Measurements from ENCODE around the gene THSD4.

Gene THSD4

GRCh38 chr15:71575474-71576045, 460.3 kb downstream of the THSD4 start:
- no peak for DNase-seq
- H3K27me3 Mint-ChIP-seq = peaks cover 6% of the 10 kb centered on the region
- H3K27ac Mint-ChIP-seq = no peak overlapping the region
- no peak overlapping the region for H3K4me3 Mint-ChIP-seq
- no peaks in the 10 kb centered on the region for H3K9me3 Mint-ChIP-seq
- H3K36me3 Mint-ChIP-seq (ENCODE audit: low read depth) = no peaks in the 10 kb centered on the region
- no peaks in the 10 kb centered on the region for H3K4me1 Mint-ChIP-seq
- ATAC-seq = no peak

- no peak for ATAC-seq
- no peak overlapping the region for H3K4me3 Mint-ChIP-seq
Observed at GRCh38 chr15:71577071-71577470, 461.8 kb downstream of the THSD4 start.

GRCh38 chr15:71581398-71581930, 466.2 kb downstream of the THSD4 start:
- Mint-ChIP-seq H3K4me1 (no peaks in the 10 kb centered on the region), H3K4me3 (no peak overlapping the region), H3K27me3 (peaks cover 9% of the 10 kb centered on the region), H3K9me3 (peaks cover 16% of the 10 kb centered on the region), H3K36me3 (ENCODE audit: low read depth) (peaks cover 2% of the 10 kb centered on the region), H3K27ac (no peak overlapping the region)
- DNase-seq (no peak), ATAC-seq (no peak)

More at GRCh38 chr15:71577071-71577470, 461.8 kb downstream of the THSD4 start:
- Mint-ChIP-seq H3K27ac (no peak overlapping the region), H3K9me3 (no peaks in the 10 kb centered on the region), H3K27me3 (peaks cover 9% of the 10 kb centered on the region), H3K4me1 (no peaks in the 10 kb centered on the region), H3K36me3 (ENCODE audit: low read depth) (no peaks in the 10 kb centered on the region)
- DNase-seq = no peak

- no peaks in the 10 kb centered on the region for H3K4me1 Mint-ChIP-seq
- peaks cover 2% of the 10 kb centered on the region for H3K36me3 Mint-ChIP-seq (ENCODE audit: low read depth)
- DNase-seq (no peak), ATAC-seq (no peak)
- no peak overlapping the region for H3K27ac Mint-ChIP-seq
- H3K4me3 Mint-ChIP-seq = no peak overlapping the region
- H3K9me3 Mint-ChIP-seq = peaks cover 16% of the 10 kb centered on the region
- peaks cover 11% of the 10 kb centered on the region for H3K27me3 Mint-ChIP-seq
Observed at GRCh38 chr15:71585159-71585558, 469.9 kb downstream of the THSD4 start.

- Mint-ChIP-seq H3K4me1 (no peaks in the 10 kb centered on the region), H3K27me3 (peaks cover 11% of the 10 kb centered on the region), H3K9me3 (peaks cover 16% of the 10 kb centered on the region), H3K36me3 (ENCODE audit: low read depth) (peaks cover 2% of the 10 kb centered on the region), H3K27ac (no peak overlapping the region), H3K4me3 (no peak overlapping the region)
- DNase-seq (no peak), ATAC-seq (no peak)
Observed at GRCh38 chr15:71586463-71586862, 471.2 kb downstream of the THSD4 start.

GRCh38 chr15:71588746-71589145, 473.5 kb downstream of the THSD4 start:
- H3K9me3 Mint-ChIP-seq = peaks cover 11% of the 10 kb centered on the region
- H3K4me3 Mint-ChIP-seq = no peak overlapping the region
- peaks cover 2% of the 10 kb centered on the region for H3K36me3 Mint-ChIP-seq (ENCODE audit: low read depth)
- no peaks in the 10 kb centered on the region for H3K4me1 Mint-ChIP-seq
- no peak overlapping the region for H3K27ac Mint-ChIP-seq
- ATAC-seq (no peak), DNase-seq (no peak)
- H3K27me3 Mint-ChIP-seq = peaks cover 3% of the 10 kb centered on the region

GRCh38 chr15:71591057-71591456, 475.8 kb downstream of the THSD4 start:
- Mint-ChIP-seq H3K4me1 (no peaks in the 10 kb centered on the region), H3K4me3 (no peak overlapping the region), H3K27ac (no peak overlapping the region), H3K27me3 (peaks cover 3% of the 10 kb centered on the region), H3K36me3 (ENCODE audit: low read depth) (no peaks in the 10 kb centered on the region), H3K9me3 (no peaks in the 10 kb centered on the region)
- no peak for ATAC-seq
- no peak for DNase-seq

GRCh38 chr15:71592203-71592602, 476.9 kb downstream of the THSD4 start:
- no peak overlapping the region for H3K27ac Mint-ChIP-seq
- ATAC-seq (no peak), DNase-seq (no peak)
- peaks cover 3% of the 10 kb centered on the region for H3K27me3 Mint-ChIP-seq
- H3K4me1 Mint-ChIP-seq = no peaks in the 10 kb centered on the region
- no peaks in the 10 kb centered on the region for H3K9me3 Mint-ChIP-seq
- no peak overlapping the region for H3K4me3 Mint-ChIP-seq
- H3K36me3 Mint-ChIP-seq (ENCODE audit: low read depth) = no peaks in the 10 kb centered on the region

GRCh38 chr15:71595846-71596553, 480.7 kb downstream of the THSD4 start:
- Mint-ChIP-seq H3K9me3 (no peaks in the 10 kb centered on the region), H3K4me3 (no peak overlapping the region), H3K36me3 (ENCODE audit: low read depth) (no peaks in the 10 kb centered on the region), H3K27me3 (peaks cover 4% of the 10 kb centered on the region), H3K27ac (no peak overlapping the region), H3K4me1 (no peaks in the 10 kb centered on the region)
- no peak for ATAC-seq
- no peak for DNase-seq

GRCh38 chr15:71596672-71597071, 481.4 kb downstream of the THSD4 start:
- Mint-ChIP-seq H3K27me3 (peaks cover 4% of the 10 kb centered on the region), H3K4me3 (no peak overlapping the region), H3K27ac (no peak overlapping the region), H3K4me1 (no peaks in the 10 kb centered on the region), H3K9me3 (no peaks in the 10 kb centered on the region), H3K36me3 (ENCODE audit: low read depth) (no peaks in the 10 kb centered on the region)
- ATAC-seq (no peak), DNase-seq (no peak)

GRCh38 chr15:71597126-71597525, 481.9 kb downstream of the THSD4 start:
- Mint-ChIP-seq H3K9me3 (no peaks in the 10 kb centered on the region), H3K27me3 (peaks cover 8% of the 10 kb centered on the region), H3K4me1 (no peaks in the 10 kb centered on the region), H3K4me3 (no peak overlapping the region), H3K27ac (no peak overlapping the region), H3K36me3 (ENCODE audit: low read depth) (no peaks in the 10 kb centered on the region)
- DNase-seq = no peak
- no peak for ATAC-seq

- no peaks in the 10 kb centered on the region for H3K4me1 Mint-ChIP-seq
- ATAC-seq (no peak), DNase-seq (no peak)
- no peaks in the 10 kb centered on the region for H3K36me3 Mint-ChIP-seq (ENCODE audit: low read depth)
- peaks cover 8% of the 10 kb centered on the region for H3K27me3 Mint-ChIP-seq
- no peaks in the 10 kb centered on the region for H3K9me3 Mint-ChIP-seq
- H3K27ac Mint-ChIP-seq = no peak overlapping the region
- H3K4me3 Mint-ChIP-seq = no peak overlapping the region
Observed at GRCh38 chr15:71597637-71598036, 482.4 kb downstream of the THSD4 start.

GRCh38 chr15:71598741-71599140, 483.5 kb downstream of the THSD4 start:
- Mint-ChIP-seq H3K27ac (no peak overlapping the region), H3K36me3 (ENCODE audit: low read depth) (no peaks in the 10 kb centered on the region), H3K4me1 (no peaks in the 10 kb centered on the region), H3K27me3 (peaks cover 8% of the 10 kb centered on the region), H3K4me3 (no peak overlapping the region), H3K9me3 (peaks cover 3% of the 10 kb centered on the region)
- DNase-seq (no peak), ATAC-seq (no peak)

GRCh38 chr15:71599418-71600151, 484.3 kb downstream of the THSD4 start:
- H3K36me3 Mint-ChIP-seq (ENCODE audit: low read depth) = no peaks in the 10 kb centered on the region
- peaks cover 11% of the 10 kb centered on the region for H3K9me3 Mint-ChIP-seq
- H3K27me3 Mint-ChIP-seq = peaks cover 8% of the 10 kb centered on the region
- no peak overlapping the region for H3K4me3 Mint-ChIP-seq
- ATAC-seq (no peak), DNase-seq (no peak)
- H3K27ac Mint-ChIP-seq = no peak overlapping the region
- H3K4me1 Mint-ChIP-seq = no peaks in the 10 kb centered on the region

- H3K36me3 Mint-ChIP-seq (ENCODE audit: low read depth) = no peaks in the 10 kb centered on the region
- H3K4me1 Mint-ChIP-seq = no peaks in the 10 kb centered on the region
- no peak overlapping the region for H3K27ac Mint-ChIP-seq
- no peak overlapping the region for H3K4me3 Mint-ChIP-seq
- no peak for DNase-seq
- H3K9me3 Mint-ChIP-seq = peaks cover 15% of the 10 kb centered on the region
- peaks cover 8% of the 10 kb centered on the region for H3K27me3 Mint-ChIP-seq
- ATAC-seq = no peak
Observed at GRCh38 chr15:71600237-71600636, 485.0 kb downstream of the THSD4 start.

Measured in activated naive CD8-positive, alpha-beta T cell treated with anti-CD3 and anti-CD28 coated beads, Interleukin-2, amount 50 U/mL, for 24 hours (primary cell).